ENCODE data around the gene KCNQ1.

GRCh38 chr11:2527621-2528291 is 82.9 kb downstream of the KCNQ1 start:
- TF ChIP-seq EZH2 (IDR thresholded peaks at IDR 0.05; ENCODE audit: insufficient read depth, poor library complexity, severe bottlenecking): no peak
- TF ChIP-seq EZH2phosphoT487 (IDR thresholded peaks at IDR 0.05; ENCODE audit: insufficient read depth, low read depth): no peak
